HG02678 (cell line): ENCODE measurements around the gene DPP4.
A peak's percentile ranks its signal among the peaks of the same experiment; 100 is the strongest.
"Not testable (repeated sequence)": the region's sequence is repeated elsewhere in the genome, so short reads cannot be mapped to it uniquely, and the experiment has no call there.

Source experiments
- ATAC-seq: cut with Tn5 transposase; IDR thresholded peaks from one replicate; pipeline ENCODE4 v1.9.1; 2021; ENCODE audit warnings: mild to moderate bottlenecking, moderate library complexity; ENCODE audit not compliant: unreplicated experiment

The DPP4 gene

DNA sequence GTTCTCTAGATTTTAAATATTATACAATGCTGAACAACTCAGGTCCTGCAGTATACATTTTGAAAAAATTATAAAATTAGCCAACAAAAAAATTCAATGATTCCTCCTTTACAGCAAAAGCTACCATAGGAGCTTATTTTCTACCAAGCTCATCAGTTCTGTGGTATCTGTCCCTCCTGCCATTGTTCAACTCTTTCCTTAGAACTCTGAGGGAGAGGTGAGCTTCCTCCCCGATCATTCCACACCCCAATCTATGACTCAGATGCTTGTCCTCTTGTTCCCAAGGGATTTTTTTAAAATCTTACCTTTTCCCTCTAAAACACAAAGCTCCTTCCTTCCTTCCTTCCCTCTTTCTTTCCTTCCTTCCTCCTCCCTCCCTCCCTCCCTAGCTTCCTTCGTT, 13.5 kb downstream of the DPP4 start:
- no peak for ATAC-seq

- peak; percentile 74 for ATAC-seq
These were observed 14.9 kb downstream of the DPP4 start for GRCh38 chr2:162058973-162059668.

DNA sequence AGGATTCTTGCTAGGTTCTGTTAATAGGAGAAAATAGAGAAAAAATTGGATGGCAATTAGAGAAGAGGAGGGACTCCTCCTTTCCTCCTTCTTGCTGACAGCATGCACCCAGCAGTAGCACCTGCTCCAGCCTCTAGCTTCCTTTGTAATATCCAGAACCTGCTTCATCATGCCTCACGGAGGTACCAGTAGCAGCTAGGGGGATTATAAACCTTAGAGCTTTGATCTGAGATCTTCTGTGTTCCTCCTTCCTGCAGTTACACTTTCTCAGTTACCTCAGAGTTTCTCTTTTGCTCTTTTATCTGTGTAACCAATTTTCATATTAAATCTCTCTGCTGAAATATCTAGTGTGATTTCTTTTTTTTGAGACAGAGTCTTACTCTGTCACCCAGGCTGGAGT, 16.6 kb downstream of the DPP4 start:
- ATAC-seq, result no peak

DNA sequence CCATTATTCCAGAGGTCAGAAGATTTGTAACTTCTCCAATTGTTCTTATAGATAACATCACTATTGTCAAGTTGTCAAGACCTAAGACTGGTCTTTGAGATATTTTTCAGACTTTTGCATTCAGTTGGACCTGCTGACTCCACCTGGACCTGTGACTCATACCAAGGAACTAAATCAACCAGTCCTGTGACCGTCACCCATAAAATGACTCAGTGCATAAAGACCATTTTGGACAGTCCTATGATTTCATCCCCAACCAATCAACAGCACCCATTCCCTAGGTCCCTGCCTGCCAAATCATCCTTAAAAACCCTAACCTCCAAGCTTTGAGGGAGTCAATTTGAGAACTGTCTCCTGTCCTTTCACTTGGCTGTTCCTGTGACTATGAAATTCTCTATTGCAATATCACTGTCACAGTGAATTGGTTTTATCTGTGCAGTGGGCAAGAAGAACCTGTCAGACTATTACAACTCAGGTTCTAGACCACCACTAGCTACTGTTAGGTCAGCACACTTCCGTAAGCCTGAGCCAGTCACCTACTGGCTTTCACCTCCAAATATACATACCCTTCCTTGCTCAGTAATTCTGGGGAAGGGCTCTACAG, 17.1 kb downstream of the DPP4 start:
- no peak for ATAC-seq

DNA sequence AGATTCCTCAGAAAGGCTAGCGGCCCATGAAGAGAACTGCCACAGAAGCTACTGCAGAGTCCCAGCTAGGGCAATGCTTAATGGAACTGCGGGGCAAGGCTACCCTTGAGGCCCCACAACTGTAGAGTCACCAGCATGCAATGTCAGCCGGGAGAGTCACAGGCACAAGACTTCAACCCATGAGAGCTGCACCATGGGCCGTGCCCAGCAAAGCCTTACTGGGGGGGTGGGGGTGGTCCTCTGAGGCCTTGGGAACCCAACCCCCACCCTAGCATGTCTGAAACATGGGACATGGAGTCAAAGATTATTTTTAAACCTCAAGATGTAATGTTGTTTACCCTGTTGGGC, 20.2 kb downstream of the DPP4 start:
- no peak for ATAC-seq

GRCh38 chr2:162053066-162053807, 20.8 kb downstream of the DPP4 start:
- no peak for ATAC-seq

- no peak for ATAC-seq
These were observed 23.5 kb downstream of the DPP4 start for GRCh38 chr2:162050513-162050961.

GRCh38 chr2:162049089-162049488, 24.9 kb downstream of the DPP4 start:
- not testable (repeated sequence) for ATAC-seq

GRCh38 chr2:162044586-162044985, 29.4 kb downstream of the DPP4 start:
- ATAC-seq, result no peak

DNA sequence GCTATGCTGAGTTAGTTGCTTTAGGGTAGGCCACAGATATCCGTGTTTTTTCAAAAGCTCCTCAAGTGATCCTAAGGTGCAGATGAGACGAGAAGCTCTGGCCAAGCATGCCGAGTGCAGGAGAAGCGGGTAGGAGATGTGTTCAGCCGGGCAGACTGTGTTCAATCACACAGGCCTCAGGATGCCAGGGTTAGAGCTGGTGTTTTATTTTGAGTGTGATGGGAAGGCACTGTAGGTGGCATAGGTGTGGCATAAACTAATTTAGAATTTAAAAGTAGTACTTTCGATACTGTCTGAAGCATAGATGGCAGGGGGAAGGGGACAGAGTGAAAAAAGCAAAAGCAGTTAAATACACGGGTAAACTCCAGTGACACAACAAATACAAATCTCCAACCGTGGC, 30.9 kb downstream of the DPP4 start:
- no peak for ATAC-seq

- ATAC-seq, result no peak
These were observed 32.5 kb downstream of the DPP4 start for GRCh38 chr2:162041485-162041884.

GRCh38 chr2:162038725-162039124, 35.3 kb downstream of the DPP4 start:
- no peak for ATAC-seq

GRCh38 chr2:162037886-162038285, 36.1 kb downstream of the DPP4 start:
- ATAC-seq, result no peak

- no peak for ATAC-seq
These were observed 36.8 kb downstream of the DPP4 start for GRCh38 chr2:162037028-162037795.

DNA sequence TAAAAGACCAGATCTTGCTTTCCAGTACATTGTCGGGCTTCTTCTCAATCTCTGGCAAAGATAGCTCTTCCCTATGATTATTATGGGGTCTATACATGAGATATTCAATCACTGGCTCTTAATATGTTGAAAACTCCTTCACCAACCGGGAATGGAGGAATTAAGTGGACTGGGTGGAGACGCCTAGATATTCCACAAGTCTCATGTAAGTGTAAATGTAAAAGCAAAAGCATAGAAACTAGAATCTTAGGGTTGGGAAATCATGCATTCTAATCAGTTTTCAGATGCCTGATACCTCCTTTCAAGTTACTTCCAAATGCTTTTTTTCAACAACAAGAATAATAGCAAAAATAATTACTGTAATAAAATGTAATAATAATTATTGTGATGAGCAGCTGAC, 38.0 kb downstream of the DPP4 start:
- no peak for ATAC-seq

DNA sequence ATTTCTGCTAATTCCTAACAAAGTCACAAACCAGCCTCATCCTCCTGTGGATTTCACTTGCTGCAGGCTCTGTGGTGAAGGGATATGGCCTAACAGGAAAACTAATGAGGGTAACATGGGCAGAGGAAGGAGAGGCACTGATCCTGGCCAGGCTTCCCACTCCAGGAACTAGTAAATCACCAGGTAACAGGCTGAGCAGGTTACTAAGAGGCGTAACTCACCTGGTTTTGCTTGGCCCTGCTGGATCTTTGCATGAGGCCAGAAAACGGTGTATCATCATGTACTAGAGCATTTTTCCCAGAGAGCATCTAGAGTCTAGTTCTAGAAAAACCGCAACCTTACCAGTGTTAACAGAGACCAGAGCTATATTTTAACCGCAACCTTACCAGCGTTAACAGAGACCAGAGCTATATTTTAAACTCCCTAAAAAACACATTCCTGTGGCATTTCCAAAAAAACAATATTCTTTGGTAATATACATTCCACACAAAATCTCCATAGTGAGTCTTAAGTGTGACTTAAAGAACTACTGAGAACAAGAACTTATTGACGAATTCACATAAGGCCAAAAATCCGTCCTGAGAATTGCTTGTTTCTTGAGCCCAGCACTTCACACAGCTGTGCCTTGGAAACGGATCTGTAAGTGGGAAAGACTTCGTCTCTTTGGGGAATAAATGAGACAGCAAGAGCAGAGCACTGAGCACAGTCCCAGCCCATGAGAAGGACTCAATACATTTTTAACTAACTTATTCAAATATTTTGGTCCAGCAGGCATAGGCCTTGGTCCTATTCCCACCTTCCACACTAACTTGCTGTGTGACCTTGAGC, 43.4 kb downstream of the DPP4 start:
- ATAC-seq, result no peak

DNA sequence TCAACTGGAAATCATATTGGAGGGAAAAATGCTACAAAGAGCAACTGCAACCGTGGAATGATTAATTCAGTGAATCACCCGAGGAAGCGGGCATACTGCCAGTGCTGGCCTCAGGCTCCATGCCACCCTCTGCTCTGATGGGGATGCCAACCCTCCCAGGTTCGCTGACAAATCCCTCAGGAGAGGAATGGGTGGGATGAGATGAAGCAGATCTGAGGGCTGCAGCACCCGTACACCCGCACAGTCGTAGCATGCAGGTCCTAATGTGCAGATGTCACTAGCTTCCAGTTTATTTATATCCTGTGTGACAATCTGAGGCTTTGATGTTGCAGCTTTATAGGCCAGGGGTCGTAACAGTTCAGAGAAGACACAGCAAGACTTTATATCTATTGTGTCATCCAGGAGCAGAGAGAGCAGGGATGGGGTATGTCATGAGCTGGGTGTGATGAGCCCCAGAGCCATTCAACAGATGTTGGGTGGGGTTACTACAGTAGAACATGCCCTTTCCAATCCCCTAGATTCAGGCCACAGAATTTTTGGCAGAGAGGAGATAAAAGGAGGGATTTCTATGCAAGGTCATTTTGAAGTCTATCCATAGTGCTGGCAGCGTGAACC, 44.6 kb downstream of the DPP4 start:
- no peak for ATAC-seq

DNA sequence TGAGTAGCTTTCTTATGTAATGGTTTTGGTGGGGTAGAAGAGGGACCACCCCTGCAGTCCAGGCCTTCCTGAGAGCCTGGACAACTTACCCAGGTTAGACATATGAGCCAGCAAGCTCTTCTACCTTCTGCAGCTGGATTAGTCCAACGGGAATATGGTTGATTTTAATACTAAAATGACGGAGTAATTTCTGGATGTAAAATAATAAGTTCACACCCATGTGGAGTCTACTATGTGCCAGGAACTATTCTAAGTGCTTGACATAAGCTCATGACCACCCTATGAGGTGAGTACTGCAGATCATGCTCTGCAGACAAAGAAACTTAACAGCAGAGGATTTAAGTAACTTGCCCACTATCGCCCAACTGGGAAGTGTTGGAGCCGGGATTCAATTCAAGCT, 45.5 kb downstream of the DPP4 start:
- ATAC-seq, result no peak

DNA sequence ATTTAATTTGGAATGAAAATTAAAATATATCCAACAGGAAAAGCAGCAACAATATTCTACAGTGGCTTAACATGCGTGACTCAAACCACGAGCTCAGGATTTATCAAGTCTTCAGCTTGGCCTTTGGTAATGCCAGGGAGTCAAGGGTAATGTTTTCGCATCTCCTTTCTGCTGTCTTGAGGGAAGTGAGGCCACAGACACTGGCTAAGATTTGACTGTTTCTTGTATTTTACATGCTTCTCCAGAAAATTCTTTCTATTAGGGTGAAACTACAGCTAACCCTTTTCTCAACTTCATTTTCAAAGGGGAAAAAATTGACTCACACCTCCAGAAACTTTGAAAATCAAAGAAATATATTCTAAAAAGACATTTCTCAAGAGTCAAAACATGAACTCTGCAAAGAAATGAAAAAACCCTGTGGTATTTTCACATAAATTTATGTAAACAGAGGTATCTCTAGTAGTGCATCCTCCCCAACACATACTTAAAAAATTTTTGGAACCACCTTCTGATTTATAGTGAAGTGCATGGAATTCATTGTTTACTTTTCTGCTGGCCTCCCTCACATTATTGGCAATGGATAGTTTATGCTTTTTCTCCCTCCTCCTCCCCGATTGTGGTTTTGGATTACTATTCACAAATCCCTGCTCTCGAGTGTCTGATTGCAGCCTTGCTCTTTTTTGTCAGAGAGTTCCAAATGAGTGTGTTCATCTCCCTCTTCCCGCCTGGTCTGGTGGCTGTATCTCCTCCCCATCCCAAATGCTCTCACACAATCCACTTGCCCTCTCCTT, 48.7 kb downstream of the DPP4 start:
- no peak for ATAC-seq
